GM12874 (cell line): ENCODE results near the gene TPX2.

ENCODE experiments used
- TF ChIP-seq, protein P1 (sequence below): IDR thresholded peaks from 2 replicates; pipeline ENCODE4 v1.5.1; 2011; ENCODE audit warnings: low read depth, mild to moderate bottlenecking, control low read depth, low read length, moderate library complexity; ENCODE audit not compliant: insufficient read depth

The TPX2 gene

GRCh38 chr20:31808481-31808880 lies 69.4 kb downstream of the TPX2 start:
- TF ChIP-seq, protein P1, sequence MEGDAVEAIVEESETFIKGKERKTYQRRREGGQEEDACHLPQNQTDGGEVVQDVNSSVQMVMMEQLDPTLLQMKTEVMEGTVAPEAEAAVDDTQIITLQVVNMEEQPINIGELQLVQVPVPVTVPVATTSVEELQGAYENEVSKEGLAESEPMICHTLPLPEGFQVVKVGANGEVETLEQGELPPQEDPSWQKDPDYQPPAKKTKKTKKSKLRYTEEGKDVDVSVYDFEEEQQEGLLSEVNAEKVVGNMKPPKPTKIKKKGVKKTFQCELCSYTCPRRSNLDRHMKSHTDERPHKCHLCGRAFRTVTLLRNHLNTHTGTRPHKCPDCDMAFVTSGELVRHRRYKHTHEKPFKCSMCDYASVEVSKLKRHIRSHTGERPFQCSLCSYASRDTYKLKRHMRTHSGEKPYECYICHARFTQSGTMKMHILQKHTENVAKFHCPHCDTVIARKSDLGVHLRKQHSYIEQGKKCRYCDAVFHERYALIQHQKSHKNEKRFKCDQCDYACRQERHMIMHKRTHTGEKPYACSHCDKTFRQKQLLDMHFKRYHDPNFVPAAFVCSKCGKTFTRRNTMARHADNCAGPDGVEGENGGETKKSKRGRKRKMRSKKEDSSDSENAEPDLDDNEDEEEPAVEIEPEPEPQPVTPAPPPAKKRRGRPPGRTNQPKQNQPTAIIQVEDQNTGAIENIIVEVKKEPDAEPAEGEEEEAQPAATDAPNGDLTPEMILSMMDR, result no peak

DNA sequence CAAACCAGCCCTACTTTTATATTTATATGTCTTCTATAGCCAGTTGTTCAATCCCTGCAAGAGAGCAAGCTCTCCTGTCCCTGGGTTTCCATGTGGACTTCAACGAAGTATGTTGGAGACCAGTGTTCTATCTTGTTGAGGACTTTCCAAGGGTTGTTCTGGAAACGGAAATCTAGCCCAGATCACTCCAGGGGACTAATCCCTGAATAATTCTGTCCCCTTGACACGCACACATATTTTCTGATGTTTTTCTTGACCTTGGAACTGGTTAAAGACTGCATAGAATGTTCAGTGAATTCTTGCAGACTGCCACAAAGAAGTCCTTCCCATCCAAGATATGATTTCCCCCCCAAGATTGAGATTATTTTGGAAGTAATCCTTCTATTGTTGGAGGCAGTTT lies 70.6 kb downstream of the TPX2 start:
- TF ChIP-seq, protein P1, result no peak

- TF ChIP-seq, protein P1, result no peak
Observed at GRCh38 chr20:31811198-31811597, 72.1 kb downstream of the TPX2 start.

DNA sequence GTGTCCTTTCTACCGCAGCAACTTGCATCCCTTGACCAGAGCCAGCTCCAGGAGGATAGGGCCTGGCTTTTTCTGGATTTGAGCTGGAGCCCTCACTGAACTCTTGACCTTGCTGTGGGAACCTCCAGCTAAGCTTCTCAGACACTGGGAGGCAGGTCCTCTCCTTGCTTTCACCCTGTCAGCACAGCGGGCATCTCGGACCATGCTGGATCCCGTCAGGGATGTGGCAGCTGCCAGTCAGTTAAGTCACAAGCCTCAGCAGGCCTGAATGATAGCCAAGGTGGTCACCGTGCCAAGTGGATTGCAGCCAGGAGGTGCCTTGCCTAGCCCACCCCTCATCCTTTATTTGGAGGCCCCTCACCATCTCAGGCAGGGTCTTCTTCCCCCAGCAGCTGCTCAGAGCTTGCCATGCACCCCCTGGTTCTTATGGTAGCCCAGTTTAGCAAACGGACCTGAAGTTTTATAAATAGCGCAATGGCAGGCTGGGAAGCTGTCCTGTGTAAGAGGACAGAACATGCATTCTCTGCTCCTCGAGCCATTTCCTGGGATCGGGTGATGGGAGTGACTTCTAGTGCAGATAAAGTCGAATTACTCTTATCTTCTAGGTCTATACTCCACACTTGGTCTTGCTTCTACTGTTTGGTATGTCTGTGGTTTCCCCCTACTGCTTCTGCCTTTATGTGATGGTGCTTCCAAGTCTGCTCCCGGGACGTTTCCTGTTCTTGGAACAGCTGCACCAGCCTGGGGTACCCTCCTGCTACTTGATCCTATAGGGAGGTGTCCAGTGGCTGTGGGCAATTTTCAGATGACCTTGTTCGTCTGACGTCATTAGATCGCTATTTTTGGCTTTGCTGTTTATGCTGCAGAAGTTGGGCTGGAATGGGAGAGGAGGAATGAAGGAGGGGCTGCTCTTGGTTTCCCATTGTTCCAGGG lies 73.0 kb downstream of the TPX2 start:
- TF ChIP-seq, protein P1, result no peak

DNA sequence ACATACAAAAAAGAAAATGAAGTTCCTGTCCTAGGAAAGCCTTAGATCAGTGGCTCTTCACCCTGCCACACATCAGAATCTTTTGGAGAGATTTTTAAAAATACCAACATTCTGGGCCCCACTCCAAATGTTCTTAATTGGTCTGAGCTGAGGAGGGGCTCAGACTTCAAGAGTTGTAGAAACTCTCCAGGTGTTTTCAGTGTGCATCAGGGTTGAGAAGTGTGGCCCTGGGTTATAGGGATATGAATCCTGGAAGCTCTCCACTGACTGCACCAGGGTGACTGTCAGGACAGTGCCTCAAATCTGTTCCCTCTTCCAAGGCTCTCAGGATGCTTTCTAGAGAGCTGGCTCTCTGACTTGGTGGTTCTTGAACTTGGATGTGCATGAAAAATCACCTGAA lies 74.5 kb downstream of the TPX2 start:
- TF ChIP-seq, protein P1, result no peak

DNA sequence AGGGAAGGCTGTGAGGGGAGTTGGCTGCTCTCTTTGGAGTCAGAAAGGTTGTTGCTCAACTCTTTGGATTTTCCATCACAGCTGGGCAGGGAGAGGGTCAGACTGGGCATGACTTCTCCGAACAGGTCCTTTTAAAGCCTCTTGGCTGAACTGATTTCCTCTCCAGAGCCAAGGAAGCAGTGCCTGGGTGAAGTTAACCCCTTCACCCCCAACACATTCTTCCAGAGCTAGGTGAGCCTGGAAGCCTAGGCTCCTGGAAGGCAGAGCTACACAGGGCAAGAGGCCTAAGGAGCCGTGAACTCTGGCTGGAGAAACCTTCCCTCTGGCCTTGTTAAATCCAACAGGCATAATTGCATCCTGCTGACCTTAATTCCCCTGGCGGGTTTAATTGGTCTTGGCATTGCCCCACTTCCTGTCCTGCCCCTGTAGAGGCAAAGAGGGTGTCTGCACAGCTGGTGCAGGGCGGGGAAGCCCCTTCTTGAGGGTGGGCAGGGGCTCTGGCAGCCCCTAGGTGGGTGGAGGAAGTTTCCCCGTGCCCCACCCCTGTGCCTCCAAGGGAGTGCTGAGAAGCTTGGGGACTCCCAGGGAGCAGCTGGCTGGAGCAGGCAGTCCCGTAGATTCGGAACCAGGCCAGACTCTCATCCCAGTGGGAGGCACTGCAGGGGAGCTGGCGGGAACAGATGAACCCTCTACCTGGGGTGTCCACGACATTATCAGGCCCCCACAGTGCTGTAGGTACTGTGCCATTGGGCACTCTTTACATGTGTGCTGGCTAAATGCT lies 76.5 kb downstream of the TPX2 start:
- TF ChIP-seq, protein P1, result no peak

DNA sequence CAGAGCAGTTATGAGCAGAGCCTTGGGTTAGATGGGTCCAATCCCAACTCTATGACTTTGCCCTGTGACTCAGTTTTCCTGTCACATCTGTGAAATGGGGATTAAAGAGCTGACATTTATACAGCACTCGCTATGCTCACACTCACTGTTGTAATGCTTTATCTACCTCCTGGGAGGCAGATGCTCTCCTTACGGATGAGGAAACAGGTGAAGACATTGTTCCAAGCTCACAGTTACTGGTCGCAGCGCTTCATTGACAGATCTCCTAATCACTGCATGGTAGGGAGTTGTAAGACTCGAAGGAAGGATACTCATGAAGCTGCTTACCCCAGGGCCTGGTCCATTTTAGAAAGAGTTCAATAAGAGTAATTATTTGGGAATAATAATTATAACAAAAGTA lies 77.1 kb downstream of the TPX2 start:
- TF ChIP-seq, protein P1, result no peak
